HS-27A (cell line): Measurements from ENCODE around the gene CFAP20DC.
"Not testable (repeated sequence)": the region's sequence is repeated elsewhere in the genome, so short reads cannot be mapped to it uniquely, and the experiment has no call there.

Source experiments
- DNase-seq: peaks from one replicate; pipeline ENCODE4 v3.0.0-alpha.2; 2012; ENCODE audit warnings: low read depth, missing footprints

The CFAP20DC gene

GRCh38 chr3:58867621-58868020, 182.2 kb downstream of the CFAP20DC start:
- no peak for DNase-seq

- DNase-seq: no peak
Observed at GRCh38 chr3:58866079-58866478, 183.7 kb downstream of the CFAP20DC start.

DNA sequence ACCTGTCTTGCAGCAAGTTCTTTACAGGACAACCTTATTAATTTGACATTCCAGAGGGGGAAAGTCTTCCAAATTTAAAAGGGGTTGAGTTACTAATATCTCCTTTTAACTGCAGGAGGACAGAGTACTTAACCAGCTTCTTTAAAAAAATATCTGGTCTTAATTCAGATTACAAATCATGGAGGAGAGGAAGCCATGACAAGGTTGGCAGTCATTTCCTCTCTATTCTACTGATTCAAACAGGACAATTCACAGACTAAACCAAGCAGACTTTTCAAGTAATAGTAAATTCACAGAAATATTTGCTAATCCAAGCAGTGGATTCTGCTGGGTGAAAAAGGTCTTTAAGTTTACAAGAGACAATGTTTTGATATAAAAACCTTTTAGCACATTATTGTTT, 185.3 kb downstream of the CFAP20DC start:
- DNase-seq: no peak

- no peak for DNase-seq
Observed at GRCh38 chr3:58863206-58863605, 186.6 kb downstream of the CFAP20DC start.

GRCh38 chr3:58861551-58861950, 188.3 kb downstream of the CFAP20DC start:
- DNase-seq: no peak

DNA sequence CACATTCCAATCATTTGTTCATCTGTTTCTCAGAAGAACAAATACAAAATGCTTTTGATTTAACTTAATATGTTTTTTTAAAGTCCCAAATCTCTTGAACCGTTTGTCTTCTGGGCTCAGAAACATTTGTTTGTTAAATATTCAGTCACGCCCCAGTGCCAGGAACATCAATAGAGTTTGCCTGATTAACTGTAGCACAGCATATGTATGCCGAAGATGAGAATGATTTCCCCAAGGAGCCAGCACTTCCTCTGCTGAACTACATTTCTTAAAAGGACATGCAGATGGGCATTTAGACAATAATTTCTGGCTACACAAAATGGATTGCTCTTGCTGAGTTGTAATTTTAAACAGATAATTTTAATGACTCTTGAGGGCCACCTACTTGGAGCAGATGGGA, 191.7 kb downstream of the CFAP20DC start:
- no peak for DNase-seq

DNA sequence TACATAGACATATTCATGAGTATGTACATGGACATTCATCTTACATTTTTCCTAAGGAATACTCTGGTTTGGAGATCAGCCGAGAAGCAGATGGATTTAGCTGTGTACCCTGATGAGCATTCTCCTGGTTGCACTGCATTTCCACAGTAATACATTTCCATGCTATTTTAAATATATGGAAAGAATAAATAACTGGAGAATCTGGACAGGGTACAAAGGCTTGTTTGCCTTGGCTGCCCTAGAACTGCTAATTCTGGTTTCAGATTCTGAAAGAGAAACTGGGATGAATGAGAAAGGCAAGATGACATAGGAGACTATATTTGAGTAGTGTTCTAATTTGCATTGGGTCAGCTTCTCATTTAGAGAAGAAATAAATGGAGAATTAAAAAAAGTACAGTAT, 192.4 kb downstream of the CFAP20DC start:
- DNase-seq: no peak

DNA sequence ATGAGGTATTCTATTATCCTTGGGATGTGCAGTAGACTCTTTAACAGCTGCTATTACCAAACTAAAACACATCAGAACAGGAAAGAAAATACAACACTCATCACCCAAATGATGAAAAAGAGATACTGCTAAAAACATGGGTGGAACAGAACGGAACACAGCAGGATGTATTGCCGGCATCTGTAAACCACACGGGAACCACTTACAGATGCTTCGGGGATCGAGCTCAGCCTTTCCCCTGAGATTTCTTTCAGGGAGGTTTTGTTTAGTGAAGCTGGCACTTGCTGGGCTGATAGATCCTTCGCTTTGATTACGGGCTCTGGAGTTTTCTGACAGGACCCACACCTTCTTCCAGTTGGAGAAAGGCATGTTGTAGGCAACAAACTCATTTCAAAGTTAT, 201.0 kb downstream of the CFAP20DC start:
- no peak for DNase-seq

DNA sequence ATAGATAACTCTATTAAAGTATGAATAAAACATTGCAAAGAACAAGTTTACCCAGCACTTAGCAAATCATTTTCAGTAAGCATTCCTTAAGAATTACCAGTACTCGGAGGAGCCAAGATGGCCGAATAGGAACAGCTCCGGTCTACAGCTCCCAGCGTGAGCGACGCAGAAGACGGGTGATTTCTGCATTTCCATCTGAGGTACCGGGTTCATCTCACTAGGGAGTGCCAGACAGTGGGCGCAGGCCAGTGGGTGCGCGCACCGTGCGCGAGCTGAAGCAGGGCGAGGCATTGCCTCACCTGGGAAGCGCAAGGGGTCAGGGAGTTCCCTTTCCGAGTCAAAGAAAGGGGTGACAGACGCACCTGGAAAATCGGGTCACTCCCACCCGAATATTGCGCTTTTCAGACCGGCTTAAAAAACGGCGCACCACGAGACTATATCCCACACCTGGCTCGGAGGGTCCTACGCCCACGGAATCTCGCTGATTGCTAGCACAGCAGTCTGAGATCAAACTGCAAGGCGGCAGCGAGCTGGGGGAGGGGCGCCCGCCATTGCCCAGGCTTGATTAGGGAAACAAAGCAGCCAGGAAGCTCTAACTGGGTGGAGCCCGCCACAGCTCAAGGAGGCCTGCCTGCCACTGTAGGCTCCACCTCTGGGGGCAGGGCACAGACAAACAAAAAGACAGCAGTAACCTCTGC, 207.6 kb downstream of the CFAP20DC start:
- not testable (repeated sequence) for DNase-seq

GRCh38 chr3:58840949-58841348, 208.9 kb downstream of the CFAP20DC start:
- no peak for DNase-seq

DNA sequence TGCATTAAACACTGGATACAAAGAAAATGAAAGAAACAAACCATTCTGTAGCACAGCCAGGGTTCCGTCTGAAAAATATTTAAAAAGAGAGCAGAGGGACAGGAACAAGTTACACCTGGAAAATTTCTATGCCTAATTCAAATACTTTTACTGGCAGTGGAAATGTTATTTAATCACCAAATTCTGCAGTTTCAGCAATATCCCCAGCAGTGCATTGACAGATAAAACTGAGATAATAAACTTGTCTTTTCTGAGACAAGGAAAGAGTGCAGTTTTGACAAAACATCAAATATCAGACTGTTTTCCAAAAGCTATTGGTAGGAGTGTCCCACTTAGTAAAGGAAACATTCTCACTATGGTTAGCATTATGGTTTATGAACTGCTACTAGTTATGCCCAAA, 209.9 kb downstream of the CFAP20DC start:
- DNase-seq: no peak

GRCh38 chr3:58839187-58839586, 210.6 kb downstream of the CFAP20DC start:
- no peak for DNase-seq

DNA sequence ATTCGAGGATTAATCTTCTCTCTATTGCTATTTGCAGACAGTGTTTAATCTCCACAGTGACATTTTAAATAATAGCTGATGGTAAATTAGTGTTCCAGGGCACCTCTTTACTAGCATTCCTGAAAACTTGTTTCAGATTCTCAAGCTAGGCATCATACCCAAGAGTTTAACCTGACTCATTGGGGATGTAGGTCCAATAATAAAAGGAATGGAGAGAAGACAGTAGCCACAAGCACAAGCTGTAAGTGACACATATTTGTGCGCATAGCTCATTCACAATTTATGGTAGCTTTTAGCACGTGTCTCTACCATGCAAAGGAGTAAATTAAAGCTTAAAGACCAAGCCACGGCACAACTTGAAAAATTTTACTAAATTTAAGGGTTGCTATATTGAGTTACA, 212.0 kb downstream of the CFAP20DC start:
- no peak for DNase-seq

- DNase-seq: no peak
Observed at GRCh38 chr3:58837141-58837843, 212.5 kb downstream of the CFAP20DC start.

- DNase-seq: peak; percentile 36
Observed at GRCh38 chr3:58835086-58835485, 214.7 kb downstream of the CFAP20DC start.

DNA sequence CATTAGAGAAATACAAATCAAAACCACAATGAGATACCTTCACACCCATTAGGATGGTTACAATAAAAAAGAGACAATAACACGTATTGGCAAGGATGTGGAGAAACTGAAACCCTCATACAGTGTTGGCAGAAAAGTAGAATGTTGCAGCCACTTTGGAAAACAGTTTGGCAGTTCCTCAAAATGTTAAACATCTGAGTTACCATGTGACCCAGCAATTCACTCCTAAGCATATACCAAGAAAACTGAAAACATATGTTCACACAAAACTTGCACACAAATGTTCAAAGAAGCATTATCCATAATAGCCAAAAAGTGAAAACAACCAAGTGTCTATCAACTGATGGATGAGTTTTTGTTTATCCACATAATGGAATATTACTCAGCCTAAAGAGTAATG, 216.3 kb downstream of the CFAP20DC start:
- DNase-seq: no peak

- DNase-seq: no peak
Observed at GRCh38 chr3:58829321-58830000, 220.4 kb downstream of the CFAP20DC start.

- DNase-seq: no peak
Observed at GRCh38 chr3:58824777-58825176, 225.0 kb downstream of the CFAP20DC start.

GRCh38 chr3:58824285-58824684, 225.5 kb downstream of the CFAP20DC start:
- DNase-seq: no peak

- DNase-seq: not testable (repeated sequence)
Observed at GRCh38 chr3:58806551-58807244, 243.1 kb downstream of the CFAP20DC start.

GRCh38 chr3:58804914-58805313, 244.9 kb downstream of the CFAP20DC start:
- no peak for DNase-seq

- no peak for DNase-seq
Observed at GRCh38 chr3:58801541-58801940, 248.3 kb downstream of the CFAP20DC start.

DNA sequence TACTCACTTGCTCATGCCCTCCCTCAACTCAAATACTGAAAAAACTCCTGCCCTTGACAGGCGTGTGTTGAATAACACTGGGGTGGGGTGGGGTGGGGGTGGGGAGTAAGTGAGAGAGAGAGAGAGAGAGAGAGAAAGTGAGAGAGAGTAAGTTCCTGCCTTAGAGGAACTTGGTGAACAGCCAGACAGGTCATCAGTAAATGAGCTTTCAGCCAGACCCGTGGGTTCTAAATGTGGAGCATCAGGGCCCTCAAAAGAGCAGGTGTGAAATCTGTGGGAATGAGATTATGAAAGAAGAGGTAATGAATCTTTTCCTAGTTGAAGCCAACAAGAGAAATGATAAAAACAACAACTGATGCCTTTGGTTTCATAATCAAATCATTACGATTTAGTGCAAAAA, 248.9 kb downstream of the CFAP20DC start:
- no peak for DNase-seq
